ENCODE data around the gene SLC16A6.
"Not testable (repeated sequence)": the region's sequence is repeated elsewhere in the genome, so short reads cannot be mapped to it uniquely, and the experiment has no call there.

Gene SLC16A6

DNA sequence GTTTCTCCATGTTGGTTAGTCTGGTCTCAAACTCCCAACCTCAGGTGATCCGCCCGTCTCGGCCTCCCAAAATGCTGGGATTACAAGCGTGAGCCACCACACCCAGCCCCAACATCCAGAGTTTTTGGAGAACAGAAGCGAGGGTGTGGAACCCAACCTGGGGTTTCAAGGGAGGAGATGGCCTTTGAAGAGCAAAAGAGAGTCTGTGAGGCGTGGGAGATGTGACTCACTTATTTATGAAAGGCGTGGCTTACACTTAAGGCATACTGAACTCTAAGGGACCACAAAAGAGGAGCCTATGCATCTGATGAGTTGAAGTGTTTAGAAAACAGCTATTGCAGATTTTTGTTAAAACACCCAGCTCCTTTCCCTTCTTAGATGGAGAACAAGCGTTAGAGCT, 19.2 kb upstream of the SLC16A6 start:
- no peak for DNase-seq

DNA sequence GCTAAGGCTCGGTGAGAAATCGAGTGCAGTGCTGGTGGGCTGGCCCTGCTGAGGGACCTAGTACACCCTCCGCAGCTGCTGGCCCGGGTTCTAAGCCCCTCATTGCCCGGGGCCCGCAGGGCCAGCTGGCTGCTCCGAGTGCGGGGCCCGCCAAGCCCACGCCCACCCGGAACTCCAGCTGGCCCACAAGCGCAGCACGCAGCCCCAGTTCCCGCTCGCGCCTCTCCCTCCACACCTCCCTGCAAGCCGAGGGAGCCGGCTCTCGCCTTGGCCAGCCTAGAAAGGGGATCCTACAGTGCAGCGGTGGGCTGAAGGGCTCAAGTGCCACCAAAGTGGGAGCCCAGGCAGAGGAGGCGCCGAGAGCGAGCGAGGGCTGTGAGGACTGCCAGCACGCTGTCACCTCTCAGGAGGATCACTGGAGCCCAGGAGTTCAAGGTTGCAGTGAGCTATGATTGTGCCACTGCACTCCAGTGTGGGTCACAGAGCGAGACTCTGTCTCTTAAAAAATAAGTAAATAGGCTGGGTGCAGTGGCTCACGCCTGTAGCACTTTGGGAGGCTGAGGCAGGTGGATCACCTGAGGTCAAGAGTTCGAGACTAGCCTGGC, 18.2 kb upstream of the SLC16A6 start:
- DNase-seq: not testable (repeated sequence)

DNA sequence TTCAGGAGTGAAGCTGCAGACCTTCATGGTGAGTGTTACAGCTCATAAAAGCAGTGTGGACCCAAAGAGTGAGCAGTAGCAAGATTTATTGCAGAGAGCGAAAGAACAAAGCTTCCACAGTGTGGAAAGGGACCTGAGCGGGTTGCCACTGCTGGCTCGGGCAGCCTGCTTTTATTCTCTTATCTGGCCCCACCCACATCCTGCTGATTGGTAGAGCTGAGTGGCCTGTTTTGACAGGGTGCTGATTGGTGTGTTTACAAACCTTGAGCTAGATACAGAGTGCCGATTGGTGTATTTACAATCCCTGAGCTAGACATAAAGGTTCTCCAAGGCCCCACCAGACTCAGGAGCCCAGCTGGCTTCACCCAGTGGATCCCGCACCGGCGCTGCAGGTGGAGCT, 17.6 kb upstream of the SLC16A6 start:
- not testable (repeated sequence) for DNase-seq

DNA sequence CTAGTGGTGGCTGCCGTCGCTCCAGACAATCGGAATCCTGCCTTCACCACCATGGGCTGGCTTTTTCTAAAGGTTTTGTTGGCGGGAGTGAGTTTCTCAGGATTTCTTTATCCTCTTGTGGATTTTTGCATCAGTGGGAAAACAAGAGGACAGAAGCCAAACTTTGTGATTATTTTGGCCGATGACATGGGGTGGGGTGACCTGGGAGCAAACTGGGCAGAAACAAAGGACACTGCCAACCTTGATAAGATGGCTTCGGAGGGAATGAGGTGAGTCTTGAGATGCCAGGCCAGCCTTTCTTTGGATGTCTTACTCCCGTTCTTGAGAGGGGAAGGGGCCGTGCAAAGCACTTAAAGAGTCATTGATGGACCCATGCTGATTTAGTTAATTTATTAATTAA, 16.5 kb upstream of the SLC16A6 start:
- DNase-seq: no peak

DNA sequence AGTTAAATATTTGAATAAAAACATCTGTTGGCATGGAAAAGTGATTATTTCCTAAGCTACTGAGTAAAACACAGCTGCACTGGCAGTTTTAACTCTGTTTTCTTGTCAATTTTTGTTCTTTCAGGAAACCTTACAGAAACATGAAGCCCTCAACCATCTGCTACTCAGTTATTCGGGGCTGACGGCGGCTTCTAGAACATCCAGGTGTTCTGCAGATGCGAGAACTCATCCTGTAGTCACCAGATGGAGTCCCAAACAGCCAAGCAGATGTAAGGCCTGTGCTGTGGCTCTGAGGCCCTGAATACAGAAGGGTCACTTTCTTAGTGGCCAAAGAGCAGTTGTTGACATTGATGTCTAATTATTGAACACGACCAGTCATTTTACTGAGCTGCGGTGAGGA, 15.9 kb upstream of the SLC16A6 start:
- DNase-seq: no peak

DNA sequence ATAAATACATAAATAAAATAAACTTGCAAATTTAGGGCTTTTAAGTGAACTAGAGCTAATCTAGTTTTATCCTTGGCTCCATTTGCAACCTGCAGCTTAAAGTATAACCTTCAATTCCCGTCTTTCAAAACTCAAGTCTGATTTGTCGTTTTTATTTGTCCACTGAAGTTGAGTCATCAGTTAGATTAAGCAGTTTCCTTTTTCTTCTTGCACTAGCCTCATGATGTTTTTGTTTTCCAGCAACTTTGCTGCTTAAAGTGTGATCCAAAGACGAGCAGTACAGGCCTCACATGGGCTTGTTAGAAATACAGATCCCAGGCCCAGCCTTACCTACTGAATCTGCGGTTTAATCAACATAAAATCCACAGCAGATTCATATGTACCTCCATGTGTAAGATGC, 14.2 kb upstream of the SLC16A6 start:
- no peak for DNase-seq

DNA sequence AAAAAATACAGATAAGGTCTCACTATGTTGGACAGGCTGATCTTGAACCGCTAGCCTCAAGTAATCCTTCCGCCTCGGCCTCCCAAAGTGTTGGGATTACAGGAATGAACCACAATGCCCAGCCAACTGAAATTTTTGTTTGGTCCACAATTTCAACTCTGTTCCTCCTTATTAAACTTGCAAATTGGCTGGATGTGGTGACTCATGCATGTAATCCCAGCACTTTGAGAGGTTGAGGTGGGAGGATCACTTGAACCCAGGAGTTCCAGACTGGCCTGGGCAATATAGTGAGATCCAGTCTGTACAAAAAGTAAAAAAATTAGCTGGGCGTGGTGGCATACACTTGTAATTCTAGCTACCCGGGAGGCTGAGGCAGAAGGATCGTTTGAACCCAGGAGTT, 13.8 kb upstream of the SLC16A6 start:
- no peak for DNase-seq

DNA sequence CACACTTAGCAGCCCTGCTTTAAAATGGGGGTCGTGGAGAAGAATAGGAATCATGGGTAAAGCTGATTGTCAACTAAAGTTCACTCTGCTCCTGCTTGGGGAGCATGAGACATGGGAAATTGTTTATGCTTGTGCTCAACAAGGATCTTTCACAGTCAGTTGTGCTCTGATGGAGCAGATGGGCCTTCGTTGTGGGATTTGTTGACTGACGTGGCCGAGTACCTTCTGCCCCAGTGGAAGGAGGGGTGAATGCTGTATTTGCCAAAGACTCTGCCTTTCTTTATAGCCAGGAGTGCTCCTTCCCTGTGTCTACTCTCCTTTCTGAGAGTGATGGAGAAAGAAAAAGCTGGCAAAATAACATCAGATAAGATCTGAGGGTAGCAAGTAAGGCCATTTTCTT, 11.7 kb upstream of the SLC16A6 start:
- peak; percentile 75 for DNase-seq

DNA sequence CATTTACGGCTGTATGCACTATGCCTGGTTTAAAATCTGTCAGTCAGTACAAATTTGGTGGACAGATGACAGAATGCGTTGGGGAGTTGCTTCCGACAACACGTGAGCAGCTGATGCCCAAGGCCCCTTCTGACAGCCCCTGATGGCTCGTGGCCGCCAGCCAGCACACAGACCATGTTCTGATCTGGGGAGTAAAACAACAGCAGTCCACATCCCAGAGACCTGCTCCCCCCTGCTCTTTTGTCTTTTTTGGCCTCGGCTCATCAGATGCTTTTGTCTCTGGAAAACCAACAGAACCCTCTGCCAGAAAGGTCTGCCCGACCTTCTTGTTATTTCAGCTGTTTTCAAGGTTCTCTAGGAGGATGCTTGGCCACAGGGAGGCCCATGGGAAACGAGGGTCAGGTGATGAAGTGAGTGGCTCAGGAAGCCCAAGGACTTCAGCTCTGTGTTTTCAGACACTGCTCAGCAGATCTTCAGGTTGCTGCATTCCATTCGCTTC, 11.2 kb upstream of the SLC16A6 start:
- DNase-seq: peak; percentile 71

DNA sequence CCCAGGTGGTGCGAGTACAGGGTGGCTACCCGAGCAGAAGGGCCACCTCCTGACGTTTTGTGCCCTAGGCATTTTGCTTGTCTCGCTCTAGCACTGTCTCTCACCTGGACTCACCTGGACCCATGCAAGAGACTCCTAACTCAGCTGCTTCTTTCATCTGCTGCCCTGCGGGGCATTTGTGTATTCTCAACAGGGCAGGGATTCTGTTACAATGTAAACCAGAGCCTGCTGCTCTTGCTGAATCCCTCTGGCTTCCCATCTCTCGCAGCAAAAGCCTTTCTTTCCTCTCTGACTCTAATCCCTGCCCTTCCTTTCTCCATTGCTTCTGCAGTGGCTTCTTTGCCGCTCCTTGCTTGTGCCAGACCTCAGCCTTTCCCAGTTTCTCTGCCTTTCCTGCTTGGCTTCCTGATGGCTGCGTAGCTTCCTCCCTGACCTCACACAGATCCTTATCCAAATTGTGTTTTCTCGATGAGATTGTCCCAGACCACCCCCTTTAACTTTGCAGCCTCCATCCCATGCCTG, 10.6 kb upstream of the SLC16A6 start:
- no peak for DNase-seq

DNA sequence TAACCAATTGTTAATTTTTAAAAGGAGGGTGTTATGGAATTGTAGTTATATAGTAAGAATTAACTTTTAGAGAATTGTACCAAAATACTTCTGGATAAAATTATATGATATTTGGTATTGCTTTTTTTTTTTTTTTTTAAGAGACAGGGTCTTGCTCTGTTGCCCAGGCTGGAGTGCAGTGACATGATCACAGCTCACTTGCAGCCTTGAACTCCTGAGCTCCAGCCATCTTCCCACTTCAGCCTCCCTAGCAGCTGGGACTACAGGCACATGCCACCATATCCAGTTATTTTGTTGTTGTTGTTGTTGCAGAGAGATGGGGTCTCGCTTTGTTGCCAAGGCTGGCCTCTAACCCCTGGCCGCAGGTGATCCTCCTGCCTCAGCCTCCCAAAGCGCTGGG, 8.9 kb upstream of the SLC16A6 start:
- no peak for DNase-seq

DNA sequence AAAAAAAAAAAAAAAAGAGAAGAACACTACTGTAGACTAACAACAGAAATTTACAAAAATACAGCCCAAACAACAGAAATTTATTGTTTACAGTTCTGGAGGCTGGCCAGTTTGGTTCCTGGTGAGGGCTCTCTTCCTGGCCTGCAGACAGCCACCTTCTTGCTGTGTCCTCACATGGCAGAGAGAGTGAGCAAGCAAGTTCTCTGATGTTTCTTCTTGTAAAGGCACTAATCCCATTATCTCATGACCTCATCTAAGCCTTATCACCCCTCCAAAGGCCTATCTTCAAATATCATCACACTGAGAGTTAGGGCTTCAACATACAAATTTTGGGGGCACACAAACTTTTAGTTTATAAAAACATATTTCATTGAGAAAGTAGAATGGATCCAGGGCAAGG, 7.7 kb upstream of the SLC16A6 start:
- DNase-seq: no peak

DNA sequence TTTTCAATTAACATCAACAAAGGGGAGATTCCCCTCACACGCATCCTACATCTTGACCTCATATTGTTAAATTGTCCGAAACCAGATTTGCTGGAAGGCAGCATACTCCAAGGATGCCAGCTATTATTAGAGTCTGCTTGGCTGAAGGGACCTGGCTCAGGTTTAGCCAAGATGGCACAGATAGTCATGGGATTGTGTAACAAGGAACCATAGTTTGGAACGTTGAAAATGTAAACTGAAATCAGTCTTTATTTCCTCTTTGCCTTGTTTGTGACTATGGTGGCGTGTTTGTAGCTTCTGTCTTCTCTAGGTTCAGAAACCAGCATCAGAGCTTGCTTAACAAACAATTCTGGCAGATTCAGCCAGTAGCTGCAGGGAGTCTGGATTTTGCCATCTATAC, 6.3 kb upstream of the SLC16A6 start:
- DNase-seq: no peak

DNA sequence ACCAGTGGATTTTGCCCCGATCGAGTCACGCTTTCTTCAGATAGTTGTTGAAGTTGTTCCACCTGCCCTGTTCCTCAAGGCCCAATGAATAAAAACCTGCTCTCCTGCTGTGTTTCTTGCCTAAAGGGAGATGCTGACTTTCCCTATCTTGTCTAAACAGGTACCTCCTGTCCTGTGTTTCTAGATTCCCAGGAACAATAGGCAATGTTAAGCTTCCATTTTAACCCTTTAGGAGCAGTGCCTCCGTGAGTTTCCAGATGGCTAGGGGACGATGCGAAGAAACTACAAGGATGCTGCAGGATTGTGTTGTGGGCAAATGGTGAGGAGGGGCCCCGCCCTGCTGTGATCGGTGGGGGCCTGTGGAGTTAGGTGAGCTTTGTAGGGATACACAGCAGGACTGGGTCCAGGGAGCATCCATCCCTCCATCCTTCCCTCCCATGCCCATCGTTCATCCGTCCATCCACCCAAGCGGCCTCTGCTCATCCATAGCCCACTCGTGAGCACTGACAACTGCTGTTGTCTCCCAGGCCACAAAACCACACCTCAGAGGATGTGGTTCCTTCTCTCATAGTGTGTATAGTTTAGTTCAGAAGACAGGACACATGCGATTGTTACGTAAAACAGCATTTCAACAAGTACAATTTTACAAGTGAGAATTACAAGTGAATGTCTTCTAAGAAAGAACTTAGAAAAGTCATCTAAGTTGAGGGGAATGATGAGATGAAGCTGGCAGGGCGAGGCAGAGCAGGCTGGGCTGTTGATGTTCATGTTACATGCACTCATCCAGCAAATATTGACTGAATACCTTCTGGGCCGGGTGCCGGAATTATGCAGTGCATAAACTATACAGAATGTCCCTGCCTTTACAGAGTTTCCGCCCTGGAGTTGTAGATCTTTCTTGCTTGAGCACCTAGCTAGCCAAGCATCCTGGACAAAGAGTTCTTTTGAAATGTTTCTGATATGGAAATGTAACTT, 5.6 kb upstream of the SLC16A6 start:
- DNase-seq: no peak

DNA sequence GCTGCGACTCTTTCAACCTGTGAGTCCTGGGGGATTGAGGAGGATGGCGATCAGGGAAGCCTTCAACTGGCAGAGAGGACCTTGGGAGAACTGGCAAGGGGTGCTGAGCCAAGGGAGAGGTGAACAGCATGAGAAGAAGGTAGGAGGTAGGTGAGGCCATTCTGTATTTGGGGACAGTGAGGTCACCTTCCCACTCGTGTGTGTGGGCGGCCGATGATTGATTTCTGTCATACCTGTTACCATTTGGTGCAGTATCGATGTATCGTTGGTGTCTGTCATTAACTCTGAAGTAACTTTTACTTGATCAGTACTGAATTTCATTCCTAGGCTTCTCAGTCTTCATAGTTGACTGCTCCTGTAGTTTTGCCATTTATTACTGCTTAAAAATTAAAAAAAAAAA, 4.2 kb upstream of the SLC16A6 start:
- DNase-seq: no peak

DNA sequence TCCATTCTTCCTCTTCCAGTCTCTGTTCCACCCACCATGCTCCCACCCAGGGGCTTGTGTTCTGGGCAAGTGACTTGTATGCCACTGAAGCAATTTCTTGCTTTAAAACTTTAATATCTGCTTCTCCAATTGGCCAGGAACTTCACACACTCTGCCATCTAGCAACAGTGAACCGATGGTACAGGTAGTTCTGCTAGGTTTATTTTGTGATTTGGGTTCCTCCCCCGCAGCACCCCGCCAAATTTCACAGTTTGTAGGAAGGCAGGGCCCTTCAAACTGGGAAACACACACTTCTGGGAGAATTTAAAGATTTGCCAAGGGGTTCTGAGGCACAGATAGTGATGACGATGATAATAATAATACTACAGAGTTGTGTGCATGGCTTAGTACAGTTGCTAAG, 3.7 kb upstream of the SLC16A6 start:
- no peak for DNase-seq

DNA sequence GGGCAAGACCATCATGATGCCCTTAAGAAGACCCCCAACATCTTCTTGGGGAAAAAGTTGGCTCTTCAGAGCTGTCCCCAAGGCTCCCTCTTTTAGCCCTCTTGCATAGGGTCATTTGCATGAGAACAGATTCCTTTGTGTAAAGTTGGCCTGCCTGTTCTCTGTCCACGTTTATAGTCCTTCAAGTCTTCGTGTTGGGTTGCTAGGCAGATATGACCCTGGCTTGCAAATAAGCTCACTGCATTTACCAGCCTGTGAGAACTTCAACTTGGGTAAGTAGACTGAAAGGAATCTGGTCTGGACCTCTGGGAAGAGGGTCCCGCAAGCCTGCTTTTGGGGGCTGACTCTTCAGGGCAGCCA, 3.2 kb upstream of the SLC16A6 start:
- no peak for DNase-seq

DNA sequence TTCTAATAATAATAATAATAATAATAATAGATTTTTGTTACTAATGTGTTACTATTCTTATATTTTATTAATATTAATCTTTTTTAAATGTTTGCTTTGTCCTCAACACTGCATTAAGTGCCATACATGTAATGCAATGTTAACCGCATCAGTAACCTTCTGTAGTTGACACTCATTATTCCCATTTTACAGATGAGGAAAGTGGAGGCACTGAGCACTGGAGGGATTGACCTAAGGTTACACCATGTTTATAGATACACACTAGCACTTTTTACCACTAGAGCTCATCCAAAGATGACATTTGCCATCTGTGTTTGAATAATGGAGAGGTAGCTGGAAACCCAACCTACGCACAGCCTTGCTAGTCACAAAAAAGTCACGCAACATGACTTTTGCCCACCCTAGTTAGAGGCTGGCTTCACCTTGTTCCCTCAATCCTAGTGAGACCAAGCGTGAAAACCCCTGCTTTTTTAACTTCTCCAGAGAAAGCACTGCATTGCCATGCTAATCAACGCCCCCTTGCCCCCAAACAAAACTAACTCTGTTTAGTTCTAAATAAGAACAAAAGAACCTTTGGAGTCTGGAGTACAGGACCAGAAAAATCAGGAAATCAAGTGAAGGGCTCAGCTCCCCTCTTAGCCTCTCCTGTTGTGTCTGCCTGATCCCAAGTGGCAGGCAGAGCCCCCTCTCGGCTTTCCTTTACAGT, 2.7 kb upstream of the SLC16A6 start:
- no peak for DNase-seq

DNA sequence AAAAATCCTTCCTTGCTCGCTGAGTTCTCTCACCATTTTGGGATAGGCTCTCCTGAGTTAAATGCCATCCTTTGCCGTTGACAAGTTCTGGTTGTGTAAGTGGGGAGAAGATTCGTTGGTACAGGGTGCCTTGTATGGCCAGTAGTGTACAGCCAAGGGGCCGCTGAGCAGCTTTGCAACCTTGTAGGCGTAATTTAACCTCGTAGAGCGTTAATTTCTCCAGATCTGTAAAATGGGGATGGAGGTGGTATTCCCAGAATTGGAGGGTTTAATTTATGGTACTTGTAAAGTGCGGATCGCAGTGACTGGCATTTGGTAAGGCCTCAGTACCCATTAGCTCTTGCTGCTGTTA, 1.7 kb upstream of the SLC16A6 start:
- no peak for DNase-seq

DNA sequence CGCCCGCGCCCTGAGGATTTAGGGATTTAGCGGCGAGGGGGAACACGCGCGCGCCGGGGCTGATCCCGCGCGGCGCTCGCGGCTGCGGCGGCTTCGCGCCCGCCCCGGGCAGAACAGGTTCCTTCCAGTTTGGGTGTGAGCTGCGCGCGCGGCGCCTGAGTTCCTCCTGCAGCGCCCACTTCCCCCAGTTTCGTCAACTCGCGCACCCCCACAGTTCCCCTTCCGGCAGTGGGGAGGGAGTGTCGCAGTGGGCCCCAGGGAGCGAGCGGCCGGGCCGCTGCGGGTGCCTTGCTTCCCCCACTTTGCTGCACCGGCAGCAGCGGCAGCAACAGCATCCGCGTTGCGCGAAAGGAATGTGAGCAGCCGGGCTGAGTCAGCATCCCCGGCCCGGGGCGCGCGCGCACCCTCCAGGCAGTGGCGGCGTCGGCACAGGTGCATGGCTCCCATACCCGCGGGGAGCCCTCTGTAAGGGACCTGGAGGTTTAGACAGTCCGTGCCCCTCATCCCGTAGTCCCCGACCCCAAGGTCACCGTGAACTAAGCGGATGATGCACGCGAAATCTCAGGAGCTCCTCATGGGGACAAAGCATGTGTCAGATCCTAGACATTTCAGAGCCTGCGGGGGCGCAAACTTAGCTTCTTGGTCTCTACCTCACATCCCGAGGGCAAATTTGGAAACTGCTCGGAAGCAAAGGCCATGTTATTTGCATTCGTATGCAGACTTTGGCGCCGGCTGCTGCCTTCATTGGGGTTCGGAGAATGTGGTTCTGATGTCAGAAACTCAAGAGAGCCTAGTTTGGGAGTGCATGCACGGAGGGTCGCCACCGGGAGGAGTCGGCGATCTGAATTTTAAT, 1.1 kb upstream of the SLC16A6 start:
- DNase-seq: peak; percentile 54

DNA sequence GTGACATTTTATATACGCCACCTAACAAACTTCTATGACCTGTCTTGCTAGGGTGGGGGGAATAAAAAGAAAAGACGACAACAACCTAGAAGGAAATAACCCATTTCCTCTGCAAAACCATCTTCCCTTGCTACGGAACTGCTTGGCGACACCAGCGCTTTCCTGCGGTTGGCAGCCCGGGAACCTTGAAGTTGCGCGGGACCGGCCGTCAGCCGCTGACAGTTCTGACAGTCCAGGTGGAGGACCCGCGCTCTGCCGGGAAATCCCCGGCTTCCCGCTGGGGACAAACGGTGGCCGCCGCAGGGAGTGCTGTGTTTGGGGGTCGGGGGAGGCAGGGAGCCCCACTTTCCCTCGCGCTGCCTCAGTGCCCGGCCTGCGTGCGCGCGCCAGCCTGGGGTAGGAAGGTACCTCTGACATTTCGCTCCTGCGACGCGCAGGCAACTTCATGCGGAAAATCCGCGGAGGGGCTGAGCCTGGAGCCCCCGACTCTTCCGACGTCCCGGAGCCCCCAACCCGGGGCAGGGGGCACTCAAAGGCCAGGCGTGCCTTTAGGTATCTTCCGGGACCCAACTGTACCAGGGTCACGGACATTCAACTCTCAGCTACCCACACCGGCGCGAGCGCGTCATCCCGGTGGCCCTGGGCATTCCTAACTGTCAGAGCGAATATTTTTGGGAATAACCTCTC, 516 bp downstream of the SLC16A6 start:
- DNase-seq: no peak

DNA sequence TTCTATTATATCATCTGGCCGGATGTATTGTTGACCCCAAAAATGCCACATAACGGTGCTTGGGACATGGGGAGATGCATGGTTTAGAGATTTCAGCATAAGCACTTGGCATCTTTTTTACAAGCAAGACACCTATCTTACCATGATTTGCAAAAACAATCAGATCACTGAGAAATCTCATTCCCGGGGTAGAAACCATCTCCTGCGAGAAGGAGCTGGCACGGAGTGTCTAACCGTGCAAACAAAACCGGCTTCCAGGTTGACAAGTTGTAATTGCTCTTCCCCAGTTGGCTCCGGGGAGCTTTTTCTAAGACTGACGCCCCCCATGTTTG, 1.0 kb downstream of the SLC16A6 start:
- DNase-seq: no peak

All from NCI-H1694 (cell line).